ENCODE data around the gene TMEM126B.

Gene TMEM126B

GRCh38 chr11:85685820-85686459 lies 57.5 kb downstream of the TMEM126B start, which contains the start of gene CCDC89:
Gene CCDC89 (minus strand): TSS chr11:85686195. CDS start chr11:85686130, 65 bp downstream.
- no peak for DNase-seq
